ENCODE results near the gene NTRK3.

NTRK3 gene

DNA sequence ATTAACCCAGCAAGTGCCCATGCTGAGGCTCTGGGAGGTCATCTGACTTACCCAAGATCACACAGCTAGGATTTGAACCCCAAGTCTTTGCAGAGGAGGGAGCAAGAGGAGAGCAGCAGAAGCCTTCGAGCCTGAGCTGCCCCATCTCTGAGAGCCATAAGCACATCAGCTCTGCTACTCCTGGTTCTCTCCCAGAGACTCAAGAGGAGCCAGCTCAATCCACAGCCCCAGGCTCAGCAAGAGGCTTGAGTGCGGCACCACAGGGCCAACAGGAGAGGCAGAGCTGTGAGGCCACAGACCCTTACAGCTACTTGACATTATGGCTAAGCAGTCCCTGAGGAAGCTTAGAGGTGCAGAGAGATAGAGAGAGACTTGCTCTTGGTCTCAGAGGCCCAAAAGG, 15.9 kb upstream of the NTRK3 start:
- H3K27me3 Mint-ChIP-seq (ENCODE audit: low read depth) = peaks cover 12% of the 10 kb centered on the region
- H3K36me3 Mint-ChIP-seq (ENCODE audit: low read depth) = no peaks in the 10 kb centered on the region
- no peaks in the 10 kb centered on the region for H3K4me1 Mint-ChIP-seq (ENCODE audit: low read depth)

DNA sequence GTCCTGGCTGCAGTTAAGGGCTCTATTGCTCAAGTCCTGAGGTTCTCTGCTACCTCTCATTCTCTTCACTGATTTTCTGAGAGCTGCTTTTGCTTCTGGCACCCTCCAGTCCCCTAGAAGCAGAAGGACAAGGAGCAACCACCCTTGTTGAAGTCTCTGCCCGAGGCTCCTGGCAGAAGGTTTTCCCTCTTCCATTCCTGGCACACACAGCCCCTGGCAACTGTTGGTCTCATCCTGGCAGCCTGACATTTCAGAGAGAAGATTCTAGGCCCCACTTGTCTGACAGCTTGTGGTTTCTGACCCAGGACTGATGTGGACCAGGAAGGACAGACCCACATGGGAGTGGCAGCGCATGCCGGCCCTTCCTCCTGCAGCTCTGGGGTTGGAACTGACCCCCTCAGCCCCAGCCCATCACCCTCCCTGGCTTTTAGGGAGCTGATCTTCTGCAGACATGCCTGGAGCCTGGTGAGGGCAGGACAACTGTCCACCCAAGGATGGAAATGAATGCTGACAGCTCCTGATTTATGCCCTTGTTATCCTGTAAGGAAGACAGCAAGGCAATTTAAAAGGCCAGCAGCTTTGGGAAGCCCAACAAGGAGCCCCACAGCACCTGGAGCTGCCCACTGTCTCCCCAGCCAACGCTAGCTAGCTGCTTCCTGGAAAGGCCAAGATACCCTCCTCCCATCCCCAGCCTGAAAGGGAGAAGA, 13.0 kb upstream of the NTRK3 start:
- no peaks in the 10 kb centered on the region for H3K9me3 Mint-ChIP-seq
- H3K27ac Mint-ChIP-seq = no peak overlapping the region
- H3K27me3 Mint-ChIP-seq (ENCODE audit: low read depth) = peaks cover 4% of the 10 kb centered on the region
- no peaks in the 10 kb centered on the region for H3K36me3 Mint-ChIP-seq (ENCODE audit: low read depth)
- no peaks in the 10 kb centered on the region for H3K4me1 Mint-ChIP-seq (ENCODE audit: low read depth)
- H3K4me3 Mint-ChIP-seq = no peak overlapping the region

More for the DNA sequence above, 15.9 kb upstream of the NTRK3 start:
- Mint-ChIP-seq H3K9me3 (no peaks in the 10 kb centered on the region), H3K4me3 (no peak overlapping the region), H3K27ac (no peak overlapping the region)

DNA sequence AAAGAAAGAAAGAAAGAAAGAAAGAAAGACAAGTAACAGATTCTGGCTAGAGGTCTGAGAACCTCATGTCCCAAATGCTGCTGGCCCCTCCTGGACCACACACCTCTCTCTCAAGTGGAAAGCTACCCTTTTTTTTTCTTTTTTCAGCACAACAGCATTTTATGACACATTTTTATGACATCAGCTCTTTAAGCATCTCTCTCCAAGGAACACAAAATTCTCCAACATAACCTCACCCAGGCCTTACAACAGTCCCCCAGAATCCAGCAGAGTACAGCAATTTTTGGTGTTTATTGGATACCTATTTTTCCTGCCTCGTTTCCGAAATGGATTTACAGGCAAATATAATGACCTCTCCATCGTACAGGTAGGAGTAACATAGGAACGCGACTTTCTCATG, 11.2 kb upstream of the NTRK3 start:
- no peak overlapping the region for H3K4me3 Mint-ChIP-seq
- peaks cover 12% of the 10 kb centered on the region for H3K27me3 Mint-ChIP-seq (ENCODE audit: low read depth)
- no peak overlapping the region for H3K27ac Mint-ChIP-seq
- no peaks in the 10 kb centered on the region for H3K4me1 Mint-ChIP-seq (ENCODE audit: low read depth)
- no peaks in the 10 kb centered on the region for H3K9me3 Mint-ChIP-seq
- H3K36me3 Mint-ChIP-seq (ENCODE audit: low read depth) = no peaks in the 10 kb centered on the region

DNA sequence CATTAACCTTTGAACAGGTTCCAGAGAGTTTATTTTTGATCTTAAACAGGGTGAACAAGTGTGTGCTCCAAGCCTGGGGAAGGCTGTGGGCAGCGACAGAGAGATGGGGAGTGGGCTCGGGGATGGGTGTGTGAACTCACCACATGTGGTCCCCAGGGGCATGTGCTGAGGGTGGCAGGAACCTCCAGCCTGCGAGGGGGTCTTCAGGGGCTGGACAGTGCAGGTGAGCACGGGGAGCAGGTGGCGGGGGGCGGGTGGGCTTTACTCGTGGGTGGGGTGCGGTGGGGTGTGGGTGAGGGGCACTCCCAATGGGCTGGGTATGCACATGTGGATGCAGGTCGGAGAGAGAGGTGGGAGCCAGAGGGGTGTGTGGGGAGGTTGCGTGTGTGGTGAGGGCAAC, 9.6 kb upstream of the NTRK3 start:
- Mint-ChIP-seq H3K9me3 (no peaks in the 10 kb centered on the region), H3K4me1 (ENCODE audit: low read depth) (no peaks in the 10 kb centered on the region), H3K36me3 (ENCODE audit: low read depth) (no peaks in the 10 kb centered on the region), H3K27me3 (ENCODE audit: low read depth) (peaks cover 12% of the 10 kb centered on the region), H3K4me3 (no peak overlapping the region), H3K27ac (no peak overlapping the region)

DNA sequence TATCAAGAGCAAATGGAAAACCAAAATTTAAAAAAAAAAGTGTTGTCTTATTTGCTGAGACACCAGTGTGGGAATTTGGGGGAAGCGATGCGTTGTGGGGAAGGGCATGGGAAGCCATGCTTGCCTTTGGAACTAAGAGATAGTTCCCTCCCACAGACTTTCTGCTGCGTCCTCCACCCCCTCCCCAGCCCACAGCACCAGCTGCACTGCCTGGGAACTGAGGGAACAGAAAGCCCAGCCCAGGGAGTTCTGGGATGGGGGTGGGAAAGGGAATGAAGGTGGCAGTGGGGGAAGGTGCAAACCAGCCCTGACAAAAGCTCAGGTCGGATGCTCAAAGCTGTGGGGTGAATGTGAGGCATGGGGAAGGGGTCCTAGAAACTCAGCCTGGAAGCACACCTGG, 8.1 kb upstream of the NTRK3 start:
- H3K4me3 Mint-ChIP-seq = no peak overlapping the region
- no peaks in the 10 kb centered on the region for H3K9me3 Mint-ChIP-seq
- no peak overlapping the region for H3K27ac Mint-ChIP-seq
- H3K27me3 Mint-ChIP-seq (ENCODE audit: low read depth) = peaks cover 21% of the 10 kb centered on the region
- H3K36me3 Mint-ChIP-seq (ENCODE audit: low read depth) = no peaks in the 10 kb centered on the region
- no peaks in the 10 kb centered on the region for H3K4me1 Mint-ChIP-seq (ENCODE audit: low read depth)

DNA sequence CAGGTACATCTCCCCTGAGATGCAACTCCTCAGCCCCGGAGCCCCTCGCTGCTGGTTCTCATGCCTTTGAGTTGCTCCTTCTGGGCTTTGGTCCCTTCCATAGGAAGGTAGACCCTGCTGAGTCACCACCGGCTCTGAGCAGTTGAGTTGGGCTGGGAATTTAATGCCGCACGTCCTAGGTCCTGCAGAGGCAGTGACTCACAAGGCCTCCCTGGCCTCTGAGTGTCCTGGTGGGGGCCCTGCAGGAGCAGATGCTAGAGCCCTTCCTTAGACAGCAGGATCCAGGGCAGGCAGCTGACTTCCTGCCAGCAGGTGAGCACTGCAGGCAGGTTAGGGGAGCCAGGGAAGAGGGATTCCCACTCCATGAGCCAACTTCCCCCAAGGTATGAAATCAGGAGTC, 5.5 kb upstream of the NTRK3 start:
- Mint-ChIP-seq H3K36me3 (ENCODE audit: low read depth) (peaks cover 4% of the 10 kb centered on the region), H3K9me3 (no peaks in the 10 kb centered on the region), H3K4me1 (ENCODE audit: low read depth) (peaks cover 4% of the 10 kb centered on the region), H3K27ac (no peak overlapping the region), H3K4me3 (no peak overlapping the region), H3K27me3 (ENCODE audit: low read depth) (peaks cover 46% of the 10 kb centered on the region)

DNA sequence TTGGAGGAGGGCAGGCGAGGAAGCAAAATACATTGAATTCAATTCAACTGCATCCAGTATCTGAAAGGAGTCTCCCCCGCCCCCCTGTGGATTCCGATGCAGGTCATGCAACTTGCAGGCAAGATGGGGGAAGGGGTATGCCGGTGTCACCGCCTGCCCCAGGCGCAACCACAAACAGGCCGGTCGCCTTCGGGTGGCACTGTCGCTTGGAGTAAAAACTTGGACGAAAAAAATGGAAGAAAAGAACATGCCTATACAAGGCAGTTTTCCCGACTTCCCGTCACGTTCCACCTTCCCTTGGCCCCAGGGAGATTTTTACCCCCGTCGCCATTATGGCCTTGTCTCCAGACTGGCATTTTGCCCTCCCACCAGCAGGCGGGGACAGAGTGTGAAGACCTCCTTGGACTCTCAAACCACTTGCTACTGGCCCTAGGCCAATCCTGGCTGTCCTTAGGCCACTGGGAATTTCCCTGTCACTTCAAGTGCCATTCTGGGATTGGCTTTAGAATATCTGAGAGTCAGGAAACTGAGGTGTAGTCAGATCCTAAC, 1.6 kb upstream of the NTRK3 start:
- H3K4me3 Mint-ChIP-seq = peak overlapping the region; percentile 78
- no peaks in the 10 kb centered on the region for H3K9me3 Mint-ChIP-seq

DNA sequence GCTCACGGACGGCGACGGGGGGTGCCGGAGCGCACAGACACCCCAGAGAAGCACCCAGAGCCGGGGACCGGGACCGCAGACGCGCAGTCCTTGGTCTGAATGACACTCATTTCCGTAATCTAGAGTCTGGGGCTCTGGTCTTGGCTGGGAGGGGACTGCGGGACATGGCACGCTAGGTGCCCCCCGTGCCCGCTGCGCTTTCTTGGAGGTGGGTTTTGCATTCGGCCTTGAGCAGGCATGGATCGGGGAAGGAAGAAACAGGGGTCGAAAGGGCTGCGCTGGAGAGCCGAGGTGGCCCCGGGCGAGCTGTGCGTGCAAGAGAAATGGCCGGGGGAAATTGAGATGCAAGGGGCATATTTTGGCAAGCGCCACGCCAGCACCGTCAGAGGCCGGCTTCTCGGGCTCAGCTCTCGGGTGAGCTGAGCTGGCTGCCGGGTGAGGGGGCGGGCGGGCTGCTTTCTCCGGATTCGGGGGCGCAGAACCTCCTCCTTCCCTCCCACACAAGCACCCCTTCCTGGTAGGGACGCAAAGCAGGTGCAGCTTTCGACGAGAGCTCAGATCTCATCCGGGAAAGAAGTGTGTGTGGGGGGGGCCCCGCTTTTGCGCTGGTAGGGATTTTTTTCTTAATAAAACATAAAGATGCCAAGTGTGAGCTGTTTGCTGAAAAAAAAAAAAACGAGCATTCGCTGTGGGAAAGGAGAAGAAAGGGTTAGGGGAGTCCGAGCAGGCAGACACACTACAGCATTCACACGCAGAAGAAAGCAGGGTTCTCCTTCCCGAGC, 963 bp upstream of the NTRK3 start:
- Mint-ChIP-seq H3K27me3 (ENCODE audit: low read depth) (peaks cover 70% of the 10 kb centered on the region), H3K36me3 (ENCODE audit: low read depth) (peaks cover 4% of the 10 kb centered on the region), H3K27ac (peak overlapping the region; percentile 4), H3K9me3 (no peaks in the 10 kb centered on the region), H3K4me1 (ENCODE audit: low read depth) (peaks cover 10% of the 10 kb centered on the region), H3K4me3 (peak overlapping the region; percentile 78)

More for the DNA sequence above, 1.6 kb upstream of the NTRK3 start:
- Mint-ChIP-seq H3K4me1 (ENCODE audit: low read depth) (peaks cover 10% of the 10 kb centered on the region), H3K27me3 (ENCODE audit: low read depth) (peaks cover 70% of the 10 kb centered on the region), H3K27ac (no peak overlapping the region), H3K36me3 (ENCODE audit: low read depth) (peaks cover 4% of the 10 kb centered on the region)

DNA sequence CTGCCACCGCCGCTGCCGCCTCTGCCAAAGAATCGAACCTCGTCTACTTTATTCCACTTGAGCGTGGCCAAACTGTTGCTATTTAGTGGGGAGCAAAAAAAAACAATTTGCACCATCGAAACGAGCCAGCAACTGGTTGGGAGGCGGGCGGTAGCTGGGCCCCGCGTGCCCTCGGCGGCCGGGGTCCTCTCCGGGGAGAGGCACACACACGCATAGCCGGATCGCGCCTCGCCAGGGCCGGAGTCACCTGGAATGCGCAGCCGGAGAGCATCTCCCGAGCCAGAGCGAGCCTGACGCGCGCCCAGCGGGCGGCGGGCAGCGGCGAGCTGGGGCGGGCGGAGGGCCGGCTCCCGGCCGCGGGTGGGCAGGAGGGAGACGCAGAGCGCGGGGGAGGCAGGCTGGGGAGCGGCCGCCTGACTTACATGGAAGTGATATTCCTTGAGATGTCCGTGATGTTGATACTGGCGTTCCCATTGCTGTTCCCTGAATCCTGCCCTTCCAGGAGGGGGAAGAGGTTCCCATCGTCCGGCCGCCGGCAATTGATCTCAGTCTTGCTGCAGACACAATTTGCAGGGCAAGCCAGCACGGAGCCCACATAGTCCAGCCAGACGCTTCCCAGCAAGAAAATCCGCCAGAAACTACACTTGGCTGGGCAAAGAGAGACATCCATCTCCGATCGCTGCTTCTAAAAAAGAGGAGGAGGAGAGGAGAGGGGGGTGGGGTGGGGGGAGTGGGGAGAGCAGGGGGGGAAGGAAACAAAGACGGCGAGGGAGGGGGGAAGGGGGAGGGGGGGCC, 858 bp downstream of the NTRK3 start:
- Mint-ChIP-seq H3K36me3 (ENCODE audit: low read depth) (peaks cover 4% of the 10 kb centered on the region), H3K27me3 (ENCODE audit: low read depth) (peaks cover 67% of the 10 kb centered on the region), H3K4me3 (peak overlapping the region; percentile 31), H3K9me3 (no peaks in the 10 kb centered on the region), H3K4me1 (ENCODE audit: low read depth) (peaks cover 10% of the 10 kb centered on the region), H3K27ac (no peak overlapping the region)

DNA sequence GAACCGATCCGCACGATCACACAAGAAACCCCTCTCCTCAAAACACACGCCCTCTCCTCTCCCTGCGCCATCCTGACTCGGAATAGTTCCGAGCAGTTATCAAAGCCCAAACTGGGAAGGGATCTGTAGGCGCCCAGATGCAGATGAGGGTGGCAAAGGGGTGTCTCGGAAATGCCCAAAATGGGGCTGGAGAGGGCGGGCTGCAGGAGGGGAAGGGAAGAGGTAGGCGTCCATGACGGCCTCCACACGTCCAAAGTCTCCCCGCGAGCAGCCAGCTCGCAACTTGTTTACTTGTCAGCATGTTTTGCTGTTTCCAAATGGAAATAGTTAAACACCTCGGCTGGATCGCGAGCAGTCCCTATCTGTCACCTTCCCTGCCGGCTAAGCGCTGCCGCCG, 1.5 kb downstream of the NTRK3 start:
- Mint-ChIP-seq H3K27ac (no peak overlapping the region), H3K4me3 (peak overlapping the region; percentile 31), H3K36me3 (ENCODE audit: low read depth) (peaks cover 4% of the 10 kb centered on the region), H3K9me3 (no peaks in the 10 kb centered on the region), H3K27me3 (ENCODE audit: low read depth) (peaks cover 61% of the 10 kb centered on the region), H3K4me1 (ENCODE audit: low read depth) (peaks cover 10% of the 10 kb centered on the region)

DNA sequence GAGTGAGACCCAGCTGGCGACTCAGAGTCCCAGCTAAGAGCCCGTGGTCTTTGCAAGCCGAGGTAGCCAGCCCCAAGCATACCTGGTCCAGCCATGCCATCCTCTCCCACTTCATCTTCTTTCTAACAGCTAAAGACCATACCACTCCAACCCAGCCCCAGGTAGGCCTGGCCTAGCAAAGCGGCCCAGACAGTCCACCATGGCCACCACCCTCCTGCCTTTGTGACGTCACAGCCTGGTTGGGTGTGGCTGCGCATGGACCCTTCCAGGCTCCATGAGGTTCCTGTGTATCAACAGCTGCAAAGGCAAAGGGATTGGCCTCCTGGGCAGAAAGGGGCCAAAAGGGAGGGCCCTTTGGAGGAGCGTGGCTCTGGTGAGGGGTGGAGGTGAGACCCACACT, 4.1 kb downstream of the NTRK3 start:
- H3K36me3 Mint-ChIP-seq (ENCODE audit: low read depth) = peaks cover 3% of the 10 kb centered on the region
- peaks cover 8% of the 10 kb centered on the region for H3K4me1 Mint-ChIP-seq (ENCODE audit: low read depth)
- no peaks in the 10 kb centered on the region for H3K9me3 Mint-ChIP-seq
- H3K27ac Mint-ChIP-seq = no peak overlapping the region
- peaks cover 35% of the 10 kb centered on the region for H3K27me3 Mint-ChIP-seq (ENCODE audit: low read depth)
- H3K4me3 Mint-ChIP-seq = no peak overlapping the region

DNA sequence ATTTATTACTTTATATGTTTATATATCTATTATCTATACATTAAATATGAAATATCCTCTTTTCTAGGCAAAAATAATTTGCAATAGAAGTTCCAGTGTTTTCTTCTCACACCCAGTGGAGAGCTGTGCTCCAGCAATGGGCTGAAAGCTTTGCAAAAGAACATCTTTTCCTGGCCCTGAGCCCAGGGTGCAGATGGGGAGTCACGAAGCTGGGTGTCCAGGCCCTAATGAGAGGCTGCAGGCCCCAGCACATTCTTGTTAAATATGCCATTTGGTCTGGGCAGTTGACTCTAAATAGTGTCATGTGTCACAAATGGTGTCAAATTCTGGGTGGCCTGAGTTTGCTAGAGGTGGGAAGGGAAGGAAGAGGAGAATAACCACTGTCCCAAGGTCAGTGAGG, 5.7 kb downstream of the NTRK3 start:
- Mint-ChIP-seq H3K4me3 (no peak overlapping the region), H3K4me1 (ENCODE audit: low read depth) (peaks cover 5% of the 10 kb centered on the region), H3K9me3 (no peaks in the 10 kb centered on the region), H3K36me3 (ENCODE audit: low read depth) (no peaks in the 10 kb centered on the region), H3K27me3 (ENCODE audit: low read depth) (peaks cover 34% of the 10 kb centered on the region), H3K27ac (no peak overlapping the region)

DNA sequence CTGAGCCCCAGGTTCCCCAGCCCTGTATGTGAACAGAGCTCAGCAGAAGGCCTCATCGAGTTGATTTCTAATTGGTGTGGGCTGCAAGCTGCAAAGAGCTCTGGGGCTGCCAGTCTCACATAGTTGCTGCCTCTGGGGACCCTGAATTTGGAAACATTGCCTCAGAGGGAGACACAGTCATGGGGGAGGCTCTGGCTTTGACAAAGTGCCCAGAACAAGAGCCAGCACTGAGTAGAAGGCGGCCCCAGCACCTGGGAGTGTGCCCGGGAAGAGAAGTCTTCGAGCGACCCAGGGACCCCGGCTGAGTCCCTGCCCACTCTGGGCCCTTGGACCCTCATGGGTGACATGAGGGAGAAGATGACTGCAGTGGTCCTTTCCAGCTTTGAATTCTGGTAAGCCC, 7.3 kb downstream of the NTRK3 start:
- Mint-ChIP-seq H3K4me3 (no peak overlapping the region), H3K27ac (no peak overlapping the region), H3K4me1 (ENCODE audit: low read depth) (peaks cover 2% of the 10 kb centered on the region), H3K27me3 (ENCODE audit: low read depth) (peaks cover 19% of the 10 kb centered on the region), H3K36me3 (ENCODE audit: low read depth) (no peaks in the 10 kb centered on the region), H3K9me3 (no peaks in the 10 kb centered on the region)

DNA sequence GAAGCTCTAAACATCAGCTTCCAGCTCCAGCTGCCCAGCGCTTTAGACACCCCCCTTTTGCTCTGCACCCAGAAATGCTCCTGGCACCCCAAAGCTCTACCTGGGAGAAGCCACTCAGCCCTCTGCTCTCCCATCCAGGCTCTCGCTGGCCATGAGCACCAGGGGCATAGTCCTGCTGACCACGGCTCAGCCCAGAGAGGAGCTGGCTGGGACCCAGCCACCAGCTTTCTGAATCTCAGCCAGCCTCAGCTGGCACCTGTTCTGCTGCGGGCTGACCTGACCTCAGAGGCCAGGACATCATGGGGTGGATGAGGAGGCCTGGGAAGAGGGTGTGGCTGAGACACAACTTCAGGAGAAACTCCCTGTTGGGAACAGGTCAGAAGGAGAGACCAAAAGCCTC, 8.6 kb downstream of the NTRK3 start:
- H3K36me3 Mint-ChIP-seq (ENCODE audit: low read depth) = no peaks in the 10 kb centered on the region
- peaks cover 10% of the 10 kb centered on the region for H3K27me3 Mint-ChIP-seq (ENCODE audit: low read depth)
- no peak overlapping the region for H3K4me3 Mint-ChIP-seq
- peaks cover 2% of the 10 kb centered on the region for H3K4me1 Mint-ChIP-seq (ENCODE audit: low read depth)
- no peaks in the 10 kb centered on the region for H3K9me3 Mint-ChIP-seq
- H3K27ac Mint-ChIP-seq = no peak overlapping the region

Measured in T-helper 1 cell treated with Interleukin-12 subunit alpha and Interleukin-12 subunit beta and Interleukin-4 antibody, amounts not matched to agents 30 μg/mL and 1 μg/mL, for 36 hours (primary cell).